ENCODE data around the gene KRT83. TPM values are rescaled to one million over a fixed set of nuclear protein-coding genes. Genes with fewer than 3 reads are reported as not detected.
A peak's percentile ranks its signal among the peaks of the same experiment; 100 is the strongest.
"Not testable (repeated sequence)": the region's sequence is repeated elsewhere in the genome, so short reads cannot be mapped to it uniquely, and the experiment has no call there.

Gene KRT83
- total and polyA plus RNA-seq, 4 experiments from 2014 or later, result not detected

- H3K27me3 Mint-ChIP-seq, result peaks cover 16% of the 10 kb centered on the region in 2 donors
- H3K4me1 ChIP-seq (ENCODE audit: insufficient read depth, low read length); H3K9me3 ChIP-seq (ENCODE audit: control insufficient read depth in 1 of 2, low read length in 2 of 2); POLR2A ChIA-PET (ENCODE audit: partially characterized antibody); H3K36me3 Mint-ChIP-seq; CTCF ChIA-PET (ENCODE audit: partially characterized antibody); H3K4me1 Mint-ChIP-seq; H3K4me3 ChIP-seq (ENCODE audit: low read length in 2 of 2); H3K36me3 ChIP-seq (ENCODE audit: insufficient read depth, low read length); H3K27ac Mint-ChIP-seq; H3K27me3 ChIP-seq (ENCODE audit: insufficient read depth, low read length); intact Hi-C loops (cut with micrococcal nuclease); H3K4me3 Mint-ChIP-seq; H3K9me3 Mint-ChIP-seq; DNase-seq; H3K27ac ChIP-seq (ENCODE audit: low read depth, low read length): not testable (repeated sequence)
Measured at GRCh38 chr12:52302242-52302914, 18.8 kb downstream of the KRT83 start.

DNA sequence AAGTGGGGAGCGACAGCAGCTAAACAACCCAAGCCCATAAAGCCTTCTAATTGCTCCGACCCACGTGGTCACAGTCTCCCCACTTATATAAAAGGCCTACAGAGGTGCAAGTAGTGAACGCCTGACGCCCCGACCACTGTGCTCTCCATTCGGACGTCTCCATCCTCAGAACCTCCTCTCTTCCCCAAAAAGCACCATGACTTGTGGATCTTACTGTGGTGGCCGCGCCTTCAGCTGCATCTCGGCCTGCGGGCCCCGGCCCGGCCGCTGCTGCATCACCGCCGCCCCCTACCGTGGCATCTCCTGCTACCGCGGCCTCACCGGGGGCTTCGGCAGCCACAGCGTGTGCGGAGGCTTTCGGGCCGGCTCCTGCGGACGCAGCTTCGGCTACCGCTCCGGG lies 19.5 kb downstream of the KRT83 start:
- H3K27ac Mint-ChIP-seq; intact Hi-C loops (cut with micrococcal nuclease); H3K27ac ChIP-seq (ENCODE audit: low read depth, low read length); H3K4me1 ChIP-seq (ENCODE audit: insufficient read depth, low read length); DNase-seq; H3K9me3 ChIP-seq (ENCODE audit: control insufficient read depth in 1 of 2, low read length in 2 of 2); H3K9me3 Mint-ChIP-seq; H3K27me3 ChIP-seq (ENCODE audit: insufficient read depth, low read length); H3K4me3 ChIP-seq (ENCODE audit: low read length in 2 of 2); POLR2A ChIA-PET (ENCODE audit: partially characterized antibody); H3K4me1 Mint-ChIP-seq; H3K36me3 Mint-ChIP-seq; H3K36me3 ChIP-seq (ENCODE audit: insufficient read depth, low read length); CTCF ChIA-PET (ENCODE audit: partially characterized antibody); H3K4me3 Mint-ChIP-seq: not testable (repeated sequence)
- H3K27me3 Mint-ChIP-seq, result peaks cover 11 to 12% of the 10 kb centered on the region in 2 donors

- Histone ChIP-seq H3K9me3 (ENCODE audit: control insufficient read depth in 1 of 2, low read length in 2 of 2) (no peaks in the 10 kb centered on the region), H3K27me3 (ENCODE audit: insufficient read depth, low read length) (no peaks in the 10 kb centered on the region), H3K27ac (ENCODE audit: low read depth, low read length) (no peak overlapping the region), H3K36me3 (ENCODE audit: insufficient read depth, low read length) (no peaks in the 10 kb centered on the region), H3K4me3 (ENCODE audit: low read length in 2 of 2) (no peak overlapping the region), H3K4me1 (ENCODE audit: insufficient read depth, low read length) (no peaks in the 10 kb centered on the region)
- no peak for DNase-seq
- Mint-ChIP-seq H3K9me3 (no peaks in the 10 kb centered on the region), H3K4me3 (no peak overlapping the region), H3K36me3 (no peaks in the 10 kb centered on the region), H3K4me1 (peaks cover 0 to 5% (median 1%) of the 10 kb centered on the region in 4 donors), H3K27me3 (peaks cover 6 to 12% of the 10 kb centered on the region in 2 donors), H3K27ac (peak overlapping the region in 1 of 7 donors; percentile 8)
- intact Hi-C loops (cut with micrococcal nuclease), result no loop called here
- ChIA-PET POLR2A (ENCODE audit: partially characterized antibody) (no interaction called here), CTCF (ENCODE audit: partially characterized antibody) (no interaction called here)
Measured at GRCh38 chr12:52300796-52301691, 20.2 kb downstream of the KRT83 start.

DNA sequence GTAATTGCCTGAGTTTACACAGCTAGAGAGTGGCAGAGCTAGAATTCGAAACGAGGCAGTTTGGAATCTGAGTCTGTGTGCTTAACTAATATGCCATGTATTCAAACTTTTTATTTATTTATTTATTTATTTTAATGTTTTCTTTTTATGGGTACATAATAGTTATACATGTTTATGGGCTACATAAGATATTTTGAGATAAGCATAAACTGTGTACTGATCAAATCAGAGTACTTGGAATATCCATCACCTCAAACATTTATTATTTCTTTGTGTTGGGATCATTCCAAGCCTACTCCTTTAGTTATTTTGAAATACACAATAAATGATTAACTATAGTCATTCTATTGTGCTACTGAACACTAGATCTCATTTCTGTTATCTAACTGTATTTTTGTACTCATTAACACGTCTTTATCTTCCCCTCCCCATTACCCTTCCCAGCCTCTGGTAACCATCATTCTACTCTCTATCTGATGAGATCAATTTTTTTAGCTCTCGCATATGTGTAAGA lies 22.5 kb downstream of the KRT83 start:
- POLR2A ChIA-PET (ENCODE audit: partially characterized antibody), result no interaction called here
- Mint-ChIP-seq H3K27ac (no peak overlapping the region), H3K36me3 (no peaks in the 10 kb centered on the region), H3K4me1 (no peaks in the 10 kb centered on the region), H3K27me3 (peaks cover 8 to 9% of the 10 kb centered on the region in 2 donors), H3K9me3 (no peaks in the 10 kb centered on the region), H3K4me3 (no peak overlapping the region)
- intact Hi-C loops (cut with micrococcal nuclease), result no loop called here
- no peak for DNase-seq
- Histone ChIP-seq H3K27ac (ENCODE audit: low read depth, low read length) (no peak overlapping the region), H3K9me3 (ENCODE audit: control insufficient read depth in 1 of 2, low read length in 2 of 2) (no peaks in the 10 kb centered on the region), H3K36me3 (ENCODE audit: insufficient read depth, low read length) (no peaks in the 10 kb centered on the region), H3K4me3 (ENCODE audit: low read length in 2 of 2) (no peak overlapping the region), H3K27me3 (ENCODE audit: insufficient read depth, low read length) (no peaks in the 10 kb centered on the region), H3K4me1 (ENCODE audit: insufficient read depth, low read length) (no peaks in the 10 kb centered on the region)
- CTCF ChIA-PET (ENCODE audit: partially characterized antibody), result interaction anchor here (2.0 kb wide), 1 partner anchor 20 kb away, joined by 6 read pairs; no protein-coding TSS in a partner anchor

DNA sequence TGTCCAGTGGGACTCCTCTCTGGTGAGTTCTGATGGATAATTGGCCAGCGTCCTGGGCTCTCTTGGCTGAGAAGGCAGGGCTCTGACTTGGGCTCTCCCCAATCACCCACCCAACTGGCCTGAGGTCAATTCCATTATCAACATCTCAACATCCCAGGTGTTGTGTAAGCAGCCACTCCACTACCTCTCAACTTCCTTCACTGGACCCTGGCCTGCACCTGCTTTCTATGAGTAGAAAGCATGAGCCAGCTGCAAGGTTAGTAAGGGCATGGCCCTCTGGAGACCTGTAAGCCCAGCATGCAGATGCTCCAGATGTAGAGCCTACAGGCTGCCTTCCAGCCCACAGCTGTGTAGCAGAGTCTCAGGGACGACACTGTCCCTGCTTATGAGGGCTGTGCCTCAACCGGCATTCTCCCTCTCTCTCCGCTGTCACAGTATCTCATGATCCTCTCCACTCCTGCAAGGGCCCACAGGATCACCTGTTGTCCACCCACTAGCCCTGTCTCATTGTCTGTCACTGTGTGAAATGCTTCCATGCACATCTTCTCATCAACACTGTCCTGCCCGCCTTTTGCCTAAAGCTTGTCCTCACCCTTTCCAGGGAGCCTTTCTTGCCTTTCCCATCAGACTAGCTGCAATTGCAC lies 24.5 kb downstream of the KRT83 start:
- no peak overlapping the region for H3K4me3 Mint-ChIP-seq
- H3K9me3 Mint-ChIP-seq, result no peaks in the 10 kb centered on the region
- no peaks in the 10 kb centered on the region for H3K36me3 ChIP-seq (ENCODE audit: insufficient read depth, low read length)
- peaks cover 13 to 15% of the 10 kb centered on the region in 2 donors for H3K27me3 Mint-ChIP-seq
- no peak overlapping the region for H3K27ac ChIP-seq (ENCODE audit: low read depth, low read length)
- intact Hi-C loops (cut with micrococcal nuclease), result no loop called here
- no peaks in the 10 kb centered on the region for H3K27me3 ChIP-seq (ENCODE audit: insufficient read depth, low read length)
- no peaks in the 10 kb centered on the region for H3K36me3 Mint-ChIP-seq
- peaks cover 0 to 2% (median 0%) of the 10 kb centered on the region in 4 donors for H3K4me1 Mint-ChIP-seq
- H3K4me1 ChIP-seq (ENCODE audit: insufficient read depth, low read length), result no peaks in the 10 kb centered on the region
- H3K9me3 ChIP-seq (ENCODE audit: control insufficient read depth in 1 of 2, low read length in 2 of 2), result no peaks in the 10 kb centered on the region
- DNase-seq, result no peak
- POLR2A ChIA-PET (ENCODE audit: partially characterized antibody), result no interaction called here
- no peak overlapping the region for H3K4me3 ChIP-seq (ENCODE audit: low read length in 2 of 2)
- H3K27ac Mint-ChIP-seq, result no peak overlapping the region
- CTCF ChIA-PET (ENCODE audit: partially characterized antibody), result interaction anchor here (1.1 kb wide), 1 partner anchor 18 kb away, joined by 6 read pairs; no protein-coding TSS in a partner anchor

GRCh38 chr12:52295663-52296062 lies 25.5 kb downstream of the KRT83 start:
- no peak overlapping the region for H3K4me3 Mint-ChIP-seq
- peaks cover 13 to 19% of the 10 kb centered on the region in 2 donors for H3K27me3 Mint-ChIP-seq

DNA sequence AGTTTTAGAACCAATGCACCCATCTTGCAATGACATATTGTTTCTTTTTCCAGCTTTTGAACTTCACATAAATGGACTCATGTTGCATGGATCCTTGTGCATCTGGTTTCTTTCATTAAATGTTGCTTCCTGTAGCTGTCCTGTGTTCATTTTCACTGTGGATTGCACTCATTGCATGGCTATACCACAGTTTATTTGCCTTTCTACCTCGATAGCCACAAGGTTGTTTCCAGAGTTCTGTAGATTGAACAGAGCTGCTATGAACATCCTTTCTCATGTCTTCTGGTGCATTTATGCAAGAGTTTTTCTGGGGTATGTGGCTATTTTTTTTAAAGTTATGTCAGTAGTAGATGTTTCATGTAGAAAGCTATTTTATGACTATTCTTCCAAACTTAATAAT lies 26.4 kb downstream of the KRT83 start:
- Histone ChIP-seq H3K36me3 (ENCODE audit: insufficient read depth, low read length) (no peaks in the 10 kb centered on the region), H3K4me1 (ENCODE audit: insufficient read depth, low read length) (no peaks in the 10 kb centered on the region), H3K4me3 (ENCODE audit: low read length in 2 of 2) (no peak overlapping the region), H3K9me3 (ENCODE audit: control insufficient read depth in 1 of 2, low read length in 2 of 2) (no peaks in the 10 kb centered on the region), H3K27ac (ENCODE audit: low read depth, low read length) (no peak overlapping the region), H3K27me3 (ENCODE audit: insufficient read depth, low read length) (no peaks in the 10 kb centered on the region)
- no peak for DNase-seq
- Mint-ChIP-seq H3K27ac (no peak overlapping the region), H3K4me3 (no peak overlapping the region), H3K4me1 (peaks cover 0 to 2% (median 0%) of the 10 kb centered on the region in 4 donors), H3K9me3 (no peaks in the 10 kb centered on the region), H3K27me3 (peaks cover 13 to 19% of the 10 kb centered on the region in 2 donors), H3K36me3 (no peaks in the 10 kb centered on the region)
- intact Hi-C loops (cut with micrococcal nuclease), result no loop called here
- ChIA-PET CTCF (ENCODE audit: partially characterized antibody) (interaction anchor here (1.0 to 2.5 kb wide), 3 partner anchors 9 to 16 kb away, joined by 3 to 22 read pairs (median 4); no protein-coding TSS in a partner anchor), POLR2A (ENCODE audit: partially characterized antibody) (no interaction called here)

More at GRCh38 chr12:52295663-52296062, 25.5 kb downstream of the KRT83 start:
- intact Hi-C loops (cut with micrococcal nuclease), result no loop called here
- no peaks in the 10 kb centered on the region for H3K36me3 Mint-ChIP-seq
- H3K4me1 Mint-ChIP-seq, result peaks cover 0 to 2% (median 0%) of the 10 kb centered on the region in 4 donors
- no peak for DNase-seq
- ChIA-PET CTCF (ENCODE audit: partially characterized antibody) (interaction anchor here (1.0 to 2.5 kb wide), 2 partner anchors 9 to 16 kb away, joined by 3 to 22 read pairs; no protein-coding TSS in a partner anchor), POLR2A (ENCODE audit: partially characterized antibody) (no interaction called here)
- no peaks in the 10 kb centered on the region for H3K9me3 Mint-ChIP-seq
- H3K9me3 ChIP-seq (ENCODE audit: control insufficient read depth in 1 of 2, low read length in 2 of 2), result no peaks in the 10 kb centered on the region
- peak overlapping the region in 1 of 7 donors; percentile 10 for H3K27ac Mint-ChIP-seq
- no peak overlapping the region for H3K4me3 ChIP-seq (ENCODE audit: low read length in 2 of 2)
- no peaks in the 10 kb centered on the region for H3K4me1 ChIP-seq (ENCODE audit: insufficient read depth, low read length)
- no peak overlapping the region for H3K27ac ChIP-seq (ENCODE audit: low read depth, low read length)
- H3K36me3 ChIP-seq (ENCODE audit: insufficient read depth, low read length), result no peaks in the 10 kb centered on the region
- no peaks in the 10 kb centered on the region for H3K27me3 ChIP-seq (ENCODE audit: insufficient read depth, low read length)

Data from CD4-positive, alpha-beta memory T cell (primary cell).